HEK293T (cell line): ENCODE results near the gene ZNF296.

ENCODE experiments used
- ARNT ChIP-seq: fragments of 450-650 bp; IDR thresholded peaks from 2 replicates; pipeline ENCODE4 v1.6.1; 2017; ENCODE audit warnings: mild to moderate bottlenecking
- BHLHE40 ChIP-seq: fragments of 450-650 bp; IDR thresholded peaks from 2 replicates; pipeline ENCODE4 v1.6.1; 2016; ENCODE audit warnings: mild to moderate bottlenecking, moderate library complexity, borderline replicate concordance
- ELF4 ChIP-seq: fragments of 450-650 bp; IDR thresholded peaks from 2 replicates; pipeline ENCODE4 v1.6.1; 2017; ENCODE audit warnings: antibody characterized with exemption
- FOXA1 ChIP-seq: fragments of 450-650 bp; IDR thresholded peaks from 2 replicates; pipeline ENCODE4 v1.6.1; 2016; ENCODE audit warnings: mild to moderate bottlenecking
- FOXK2 ChIP-seq: fragments of 450-650 bp; IDR thresholded peaks from 2 replicates; pipeline ENCODE4 v1.6.1; 2016; ENCODE audit warnings: mild to moderate bottlenecking
- FOXM1 ChIP-seq: fragments of 450-650 bp; IDR thresholded peaks from 2 replicates; pipeline ENCODE4 v1.6.1; 2017; ENCODE audit warnings: mild to moderate bottlenecking, borderline replicate concordance
- HDGF ChIP-seq: fragments of 450-650 bp; IDR thresholded peaks from 2 replicates; pipeline ENCODE4 v1.6.1; 2017; ENCODE audit warnings: antibody characterized with exemption, borderline replicate concordance
- LEF1 ChIP-seq: fragments of 450-650 bp; IDR thresholded peaks from 2 replicates; pipeline ENCODE4 v1.6.1; 2017; ENCODE audit warnings: mild to moderate bottlenecking, borderline replicate concordance
- NFRKB ChIP-seq: fragments of 450-650 bp; IDR thresholded peaks from 2 replicates; pipeline ENCODE4 v1.6.1; 2016; ENCODE audit warnings: mild to moderate bottlenecking, moderate library complexity
- SUZ12 ChIP-seq: fragments of 450-650 bp; IDR thresholded peaks from 2 replicates; pipeline ENCODE4 v1.6.1; 2016; ENCODE audit warnings: mild to moderate bottlenecking
- TARDBP ChIP-seq: fragments of 450-650 bp; IDR thresholded peaks from 2 replicates; pipeline ENCODE4 v1.6.1; 2016
- ZNF384 ChIP-seq: fragments of 450-650 bp; IDR thresholded peaks from 2 replicates; pipeline ENCODE4 v1.6.1; 2016

GRCh38 chr19:45023048-45023447 is 53.2 kb downstream of the ZNF296 start:
- TF ChIP-seq ELF4 = no peak
- no peak for TF ChIP-seq ZNF384
- no peak for TF ChIP-seq SUZ12
- TF ChIP-seq BHLHE40 = no peak
- no peak for TF ChIP-seq FOXK2
- TF ChIP-seq FOXA1 = no peak
- no peak for TF ChIP-seq HDGF
- TF ChIP-seq NFRKB = no peak
- TF ChIP-seq FOXM1 = no peak
- TF ChIP-seq TARDBP = no peak
- TF ChIP-seq LEF1 = no peak
- TF ChIP-seq ARNT = no peak
